HG03558 (cell line): Measurements from ENCODE around the gene TIGD3.

Experiments used
- ATAC-seq: cut with Tn5 transposase; IDR thresholded peaks from one replicate; pipeline ENCODE4 v1.9.1; 2021; ENCODE audit warnings: moderate number of reproducible peaks; ENCODE audit not compliant: unreplicated experiment; ENCODE audit errors: extremely low read depth

Gene TIGD3

DNA sequence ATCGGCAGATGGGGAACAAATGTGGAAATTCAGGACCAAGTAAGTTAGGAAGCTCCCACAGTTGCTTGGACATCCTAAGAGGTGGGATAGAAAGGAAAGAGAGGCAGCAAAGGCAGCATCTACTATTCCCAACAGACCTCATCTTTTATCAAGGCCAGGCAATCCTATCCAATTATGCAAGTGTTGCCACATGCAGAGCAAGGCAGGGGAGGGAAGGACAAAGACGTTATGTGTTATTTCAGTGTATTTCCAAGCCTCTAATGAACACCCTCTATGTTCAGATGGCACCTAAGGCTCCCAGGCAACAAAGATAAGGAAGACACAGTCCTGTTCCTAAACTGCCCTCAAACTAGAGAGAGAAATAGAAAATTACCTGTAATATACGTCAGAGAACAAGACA lies 9.2 kb downstream of the TIGD3 start:
- no peak for ATAC-seq

DNA sequence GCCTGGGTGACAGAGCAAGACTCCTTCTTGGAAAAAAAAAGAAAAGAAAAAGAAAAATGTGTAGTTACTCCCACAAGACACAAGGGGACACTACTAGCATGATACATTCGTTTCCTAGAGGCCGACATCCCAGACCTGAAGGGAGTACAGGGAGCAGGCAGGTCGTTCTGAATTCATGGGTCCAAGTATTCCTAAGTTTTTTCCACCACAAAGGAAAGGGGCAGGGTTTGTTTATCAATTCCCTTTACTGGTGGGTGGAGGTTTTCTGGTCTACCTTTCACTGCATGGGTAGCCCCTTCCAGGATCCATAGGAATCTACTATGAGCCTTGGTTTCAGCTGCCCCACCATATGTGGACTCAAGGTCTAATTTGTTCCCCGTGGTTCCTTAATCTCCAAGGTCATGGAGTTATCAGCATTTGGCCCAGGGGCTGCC lies 11.8 kb downstream of the TIGD3 start:
- no peak for ATAC-seq

DNA sequence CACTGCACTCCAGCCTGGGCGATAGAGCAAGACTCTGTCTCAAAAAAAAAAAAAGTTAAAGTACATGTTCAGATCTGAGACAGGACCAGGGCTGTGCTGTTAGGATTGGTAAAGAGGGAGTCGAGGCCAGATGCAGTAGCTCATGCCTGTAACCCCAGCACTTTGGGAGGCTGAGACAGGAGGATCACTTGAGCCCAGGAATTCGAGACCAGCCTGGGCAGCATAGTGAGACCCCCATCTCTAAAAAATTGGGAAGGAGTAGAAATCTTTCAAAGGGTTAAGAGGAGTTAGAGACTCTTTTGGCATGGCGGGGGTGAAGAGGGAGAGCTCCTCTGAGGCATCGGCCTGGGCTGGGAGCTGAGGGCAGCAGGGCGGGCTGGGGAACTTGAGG lies 16.1 kb downstream of the TIGD3 start:
- ATAC-seq = no peak

DNA sequence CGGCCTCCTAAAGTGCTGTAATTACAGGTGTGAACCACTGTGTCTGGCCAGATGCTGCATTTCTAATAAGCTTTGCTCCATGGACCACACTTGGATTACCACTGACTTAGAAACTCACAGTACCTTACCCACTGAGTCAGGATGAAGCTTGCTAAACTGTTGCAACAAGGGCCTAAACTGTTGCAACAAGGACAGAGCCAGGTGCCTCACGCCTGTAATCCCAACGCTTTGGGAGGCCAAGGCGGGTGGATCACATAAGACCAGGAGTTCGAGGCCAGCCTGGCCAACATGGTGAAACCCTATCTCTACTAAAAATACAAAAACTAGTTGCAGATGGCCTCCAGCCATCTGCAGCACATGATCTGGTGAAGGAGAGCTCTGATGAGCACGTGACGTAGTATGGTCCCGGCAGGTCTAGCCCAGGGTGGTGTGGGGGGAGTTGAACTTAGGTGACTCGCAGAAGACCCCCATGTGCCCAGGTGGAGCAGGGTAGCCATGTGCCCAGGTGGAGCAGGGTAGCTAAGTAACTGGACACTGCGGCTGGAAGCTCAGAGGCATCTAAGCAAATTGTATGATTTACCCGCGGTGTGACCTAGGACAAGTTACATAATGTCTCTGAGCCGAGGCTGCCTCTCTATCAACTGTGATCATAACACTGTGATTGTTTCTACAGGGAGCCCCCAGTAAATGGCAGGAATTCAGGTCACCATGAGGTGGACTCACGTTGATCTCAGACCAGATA lies 19.5 kb downstream of the TIGD3 start:
- ATAC-seq = no peak

DNA sequence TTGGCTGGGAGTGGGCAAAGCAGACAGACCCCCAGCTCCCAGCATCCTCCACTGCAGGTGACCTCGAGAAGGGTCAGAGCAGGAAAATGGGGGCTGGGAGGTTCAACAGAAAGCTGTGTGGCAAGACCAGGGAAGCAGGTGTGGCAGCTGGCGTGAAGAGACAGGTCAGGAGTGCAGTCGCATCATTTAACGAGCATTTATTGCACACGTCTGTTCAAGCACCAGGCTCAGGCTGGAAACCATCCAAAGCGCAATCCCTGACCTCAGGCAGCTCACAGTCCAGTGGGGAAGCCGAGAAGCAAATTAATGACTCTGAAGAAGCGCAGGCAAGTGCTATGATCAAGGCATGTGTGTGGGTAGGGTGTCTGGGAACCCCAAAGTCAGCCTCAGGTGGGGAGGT lies 20.5 kb downstream of the TIGD3 start:
- no peak for ATAC-seq

DNA sequence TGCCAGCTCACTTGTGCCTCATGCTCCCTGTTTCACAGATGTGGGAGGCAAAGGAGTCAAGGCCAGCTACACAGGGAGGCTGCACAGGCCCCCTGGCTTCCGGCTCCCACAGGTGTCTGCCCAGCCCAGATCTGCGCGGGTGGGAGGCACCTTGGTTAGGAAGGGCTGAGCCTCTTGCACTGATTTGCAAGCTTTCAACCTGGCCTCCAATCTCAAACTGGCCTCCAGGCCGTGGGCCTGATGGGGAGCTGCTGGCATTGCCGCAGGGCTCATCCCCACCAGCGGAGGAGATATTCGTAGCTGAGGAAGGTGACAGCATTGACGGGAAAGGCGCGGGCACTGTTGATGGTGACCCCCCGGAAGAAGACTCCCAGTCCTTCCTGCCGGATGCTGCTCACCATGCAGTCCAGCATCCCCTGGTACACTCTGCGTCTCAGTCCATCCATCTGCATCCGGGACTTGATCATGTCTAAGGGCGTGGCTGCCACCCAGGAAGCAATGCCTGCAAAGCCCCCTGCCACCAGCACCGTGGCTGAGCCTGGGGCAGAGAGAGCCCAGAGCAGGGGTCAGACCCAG lies 21.7 kb downstream of the TIGD3 start:
- ATAC-seq = no peak

DNA sequence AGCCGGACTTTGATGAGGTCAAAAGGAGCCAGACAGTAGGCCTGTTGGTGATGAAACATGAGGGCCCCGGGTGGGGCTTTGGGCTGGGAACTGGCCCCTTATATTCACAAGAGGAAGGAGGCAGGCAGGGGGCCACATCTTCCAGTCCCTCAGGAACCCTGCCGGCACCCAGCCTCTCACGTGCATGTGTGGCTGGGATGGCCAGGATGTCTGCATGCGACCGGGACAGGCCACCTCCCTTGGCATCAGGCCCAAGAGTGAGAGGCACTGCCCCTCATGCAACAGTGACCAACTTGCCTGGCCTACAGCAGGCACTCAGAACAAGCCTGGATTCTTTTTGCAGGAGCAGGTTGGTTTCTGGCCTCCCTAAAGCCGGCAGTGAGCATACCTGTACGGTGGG lies 22.5 kb downstream of the TIGD3 start:
- ATAC-seq = no peak

DNA sequence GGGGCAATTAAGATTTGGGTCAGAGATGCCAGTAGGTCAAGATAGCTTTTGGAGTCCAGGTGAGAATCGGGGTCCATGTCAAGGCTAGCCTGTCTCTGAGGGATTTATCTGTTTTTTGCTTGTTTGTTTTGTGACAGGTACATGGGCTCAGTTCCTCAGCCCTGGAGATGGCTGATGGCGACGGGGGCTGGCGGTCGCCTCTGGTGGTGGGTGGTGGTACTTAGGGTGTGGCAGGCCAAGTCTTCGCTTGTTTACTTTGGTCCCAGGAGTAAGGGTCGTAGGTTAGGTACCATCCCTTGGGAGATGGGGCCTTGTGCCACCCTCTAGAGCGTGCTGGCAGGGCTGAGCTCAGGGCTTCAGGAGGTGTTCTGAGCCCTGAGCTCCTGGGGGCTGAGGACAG lies 23.2 kb downstream of the TIGD3 start:
- ATAC-seq = no peak

DNA sequence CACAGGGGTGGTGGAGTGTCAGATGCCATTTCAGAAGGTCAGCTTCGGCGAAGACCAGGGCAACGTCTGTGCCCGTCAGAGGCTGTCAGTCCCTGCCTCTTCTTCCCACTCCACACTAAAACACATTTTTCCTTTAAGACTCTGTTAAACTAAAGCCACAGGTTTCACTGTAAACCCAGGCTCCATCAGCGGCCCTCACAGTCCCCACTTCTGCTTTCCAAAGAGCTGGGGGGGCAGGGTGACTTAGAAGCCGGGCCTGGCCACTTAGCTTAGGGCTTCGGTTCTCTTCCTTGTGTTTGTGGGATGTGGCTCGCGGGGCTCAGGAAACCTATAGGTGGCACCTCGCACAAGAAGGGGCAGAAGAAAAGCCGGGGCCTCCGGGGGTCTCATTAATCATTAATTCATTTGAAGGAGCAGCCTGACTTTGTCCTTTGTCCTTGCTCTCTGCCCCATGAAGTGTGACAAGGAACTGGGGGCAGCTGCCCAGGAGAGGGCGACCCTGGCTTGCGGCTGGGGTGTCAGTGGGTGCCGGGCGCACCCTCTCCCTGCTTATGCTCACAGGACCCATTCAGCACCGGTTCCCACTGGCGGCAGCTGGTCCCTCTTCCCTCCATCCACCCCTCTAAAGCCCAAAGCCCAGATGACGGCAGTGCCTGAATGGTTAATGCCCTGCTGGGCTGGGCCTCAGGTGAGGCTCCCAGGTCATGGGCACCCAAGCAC lies 23.8 kb downstream of the TIGD3 start:
- ATAC-seq = no peak

DNA sequence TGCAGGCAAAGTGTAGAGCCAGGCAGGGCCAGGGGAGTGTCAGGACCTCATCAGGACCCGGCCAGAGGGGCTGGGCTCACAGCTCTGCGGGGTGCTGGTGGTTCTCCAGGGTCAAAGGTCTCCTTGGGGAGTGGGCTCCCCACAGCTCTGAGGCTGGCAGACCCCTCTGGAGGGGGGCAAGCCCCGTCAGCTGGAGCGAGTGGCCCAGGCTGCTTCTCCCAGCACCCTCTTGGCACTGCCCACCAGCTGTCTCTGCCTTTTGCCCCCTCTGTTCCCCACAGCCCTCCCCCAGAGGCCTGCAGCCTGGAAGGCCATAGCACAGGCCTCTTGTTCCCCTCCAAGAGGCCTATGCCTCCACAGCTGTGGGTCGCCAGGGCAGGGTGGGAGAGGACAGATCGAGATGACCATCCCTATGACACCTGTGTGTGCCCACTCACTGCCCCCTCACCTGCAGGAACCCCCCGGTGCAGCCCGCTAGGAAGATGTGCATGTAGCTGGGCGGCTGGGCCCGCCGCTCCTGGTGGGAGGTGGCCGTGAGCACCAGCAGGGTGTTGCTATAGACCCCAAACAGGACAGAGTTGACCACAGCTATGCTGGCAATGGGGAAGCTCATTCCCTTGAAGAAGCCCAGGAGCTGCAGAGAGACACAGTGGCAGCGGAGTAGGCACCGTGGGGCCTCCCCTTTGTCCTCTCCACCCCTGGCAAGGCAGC lies 24.5 kb downstream of the TIGD3 start:
- ATAC-seq = no peak

DNA sequence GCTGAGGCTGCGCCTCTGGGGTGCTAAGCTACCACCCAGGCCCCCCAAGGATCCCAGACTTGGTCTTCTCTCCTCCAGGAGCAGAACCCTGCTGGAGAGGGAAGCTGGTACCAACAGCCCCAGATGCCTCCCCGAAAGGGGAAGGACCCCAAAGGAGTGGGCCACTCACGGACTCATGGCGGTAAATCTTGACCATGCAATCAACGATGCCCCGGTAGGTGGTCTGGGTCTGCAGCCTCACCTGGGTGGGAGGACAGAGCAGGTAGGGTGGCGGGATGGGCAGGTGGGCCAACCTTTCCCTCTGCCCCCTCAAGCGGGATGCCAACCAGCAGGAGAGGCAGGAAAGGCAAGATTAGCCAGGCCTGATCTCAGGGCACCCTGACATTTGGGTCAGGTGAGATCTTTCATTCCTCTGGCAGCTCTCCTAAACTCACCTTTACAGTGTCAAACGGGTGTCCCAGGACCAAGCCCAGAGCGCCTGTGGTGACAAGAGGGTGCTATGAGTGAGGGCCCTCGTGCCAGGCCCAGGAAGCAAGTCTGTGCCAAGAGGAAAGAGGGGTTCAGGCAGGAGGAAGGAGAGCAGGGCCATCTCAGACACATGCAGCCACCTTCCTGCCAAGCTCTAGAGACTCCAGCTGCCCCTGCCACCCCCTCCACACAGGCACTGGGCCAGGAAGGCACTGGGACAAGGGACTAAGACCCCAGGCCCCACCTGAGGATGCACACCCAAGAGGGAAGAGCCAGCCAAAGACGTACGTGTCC lies 25.3 kb downstream of the TIGD3 start:
- no peak for ATAC-seq

DNA sequence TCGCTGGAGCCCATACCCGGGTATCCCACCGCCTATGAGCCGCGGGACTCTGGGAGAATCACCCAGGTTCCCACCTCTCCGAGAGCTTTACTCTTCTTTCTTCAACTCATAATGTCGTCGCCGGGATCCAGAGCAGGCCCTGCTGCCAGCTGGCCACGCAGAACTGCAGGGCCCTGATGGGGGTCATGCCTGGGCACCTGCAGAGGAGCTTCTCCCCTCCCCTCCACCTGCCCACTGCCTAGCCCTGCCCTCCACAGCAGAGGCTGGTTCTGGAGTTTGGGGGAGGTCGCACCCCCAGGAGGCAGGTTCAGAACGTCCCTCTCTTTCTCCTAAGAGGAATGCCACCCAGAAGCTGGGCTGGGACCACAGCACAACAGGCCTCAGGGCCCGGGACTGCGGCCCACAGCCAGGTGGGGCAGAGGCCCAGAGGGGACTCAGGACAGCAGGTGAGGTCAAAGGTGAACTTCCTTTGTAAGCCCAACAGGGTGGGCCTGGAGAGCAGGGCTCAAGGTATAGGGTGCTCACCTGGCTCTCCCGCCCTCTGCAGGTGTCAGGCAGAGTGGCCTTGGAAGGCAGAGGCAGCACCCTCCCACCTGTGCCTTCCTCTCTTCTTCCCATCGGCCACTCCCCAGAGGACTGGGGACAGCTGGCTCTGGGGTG lies 26.0 kb downstream of the TIGD3 start:
- ATAC-seq = no peak

DNA sequence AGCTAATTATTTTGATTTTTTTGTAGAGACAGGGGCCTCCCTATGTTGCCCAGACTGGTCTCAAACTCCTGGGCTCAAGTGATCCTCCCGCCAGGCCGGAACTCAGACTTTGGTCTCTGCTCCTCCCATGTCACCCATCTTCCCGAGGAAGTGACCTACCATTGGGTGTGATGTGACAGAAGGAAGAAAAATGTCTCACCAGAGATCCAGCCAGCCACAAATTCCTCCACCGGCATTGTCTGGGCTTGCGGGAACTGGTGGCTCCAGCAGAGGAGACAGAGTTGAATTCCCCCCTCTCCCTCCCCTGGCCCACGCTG lies 27.1 kb downstream of the TIGD3 start:
- ATAC-seq = no peak

DNA sequence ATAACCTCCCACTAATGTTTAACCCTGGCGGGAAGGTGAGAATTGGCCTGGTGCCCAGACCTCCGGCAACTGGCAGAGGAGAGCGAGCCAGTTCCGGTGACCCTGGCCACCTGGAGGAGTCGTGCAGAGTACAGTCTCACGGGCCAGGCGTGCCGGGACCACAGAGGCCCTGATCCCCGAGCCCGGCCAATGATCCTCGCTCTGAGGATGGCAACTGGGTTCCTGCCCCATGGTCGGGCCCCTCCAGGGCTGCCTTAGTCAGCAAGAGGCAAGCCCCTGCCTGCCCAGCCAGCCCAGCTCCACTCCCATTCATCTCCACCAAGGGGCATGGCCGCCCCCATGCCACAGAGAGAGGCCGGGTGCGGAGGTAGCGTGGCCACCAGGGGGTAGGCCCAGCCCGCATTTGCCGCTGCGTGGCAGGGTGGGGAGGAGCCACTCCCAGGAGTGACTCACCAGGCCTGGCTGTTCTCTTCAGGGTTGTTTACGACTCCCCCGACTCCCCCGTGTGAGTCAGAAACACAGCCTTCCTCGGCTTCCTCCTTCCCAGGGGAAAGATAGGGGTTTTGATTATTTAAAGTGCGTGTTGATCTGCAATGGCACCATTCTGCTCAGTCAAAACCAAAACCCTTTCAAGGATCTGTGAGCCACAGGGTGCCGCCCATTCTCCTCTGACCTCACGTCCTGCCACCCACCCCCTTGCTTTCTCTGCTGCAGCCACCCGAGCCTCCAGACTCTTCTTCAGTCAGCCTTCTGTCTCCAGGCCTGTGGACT lies 27.7 kb downstream of the TIGD3 start, which contains the start of gene SLC25A45:
SLC25A45 (minus strand) TSS at position 614 of the 771 bp plus-strand sequence. CDS start 695 bp downstream, outside the sequence.
- peak; percentile 33 for ATAC-seq

DNA sequence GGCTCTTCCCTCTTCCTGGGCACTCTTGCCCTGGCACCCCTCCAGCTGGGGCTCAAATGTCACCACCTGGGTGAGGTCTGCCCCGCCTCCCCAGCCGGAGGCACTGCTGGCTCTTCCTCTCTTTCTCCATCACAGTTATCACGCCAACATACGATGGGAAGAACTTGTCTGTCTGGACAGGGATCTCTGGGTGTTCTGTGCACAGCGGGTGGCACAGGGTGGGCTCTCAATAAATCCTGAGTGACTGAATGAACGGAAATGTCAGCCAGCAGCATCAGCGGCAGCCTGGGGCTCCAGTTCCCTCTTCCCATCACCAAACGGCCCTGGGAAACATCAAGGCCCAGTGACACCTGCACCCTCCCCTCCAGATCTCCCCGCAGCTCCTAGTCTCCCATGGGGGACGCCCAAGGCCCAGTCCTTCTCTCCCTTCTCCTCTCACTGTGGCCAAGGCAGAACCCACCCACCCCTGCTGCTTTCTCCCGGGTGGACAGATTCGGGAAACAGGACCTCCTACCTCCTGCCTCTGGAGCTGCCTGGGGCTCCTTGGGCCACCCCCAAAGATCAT lies 28.3 kb downstream of the TIGD3 start:
- no peak for ATAC-seq

DNA sequence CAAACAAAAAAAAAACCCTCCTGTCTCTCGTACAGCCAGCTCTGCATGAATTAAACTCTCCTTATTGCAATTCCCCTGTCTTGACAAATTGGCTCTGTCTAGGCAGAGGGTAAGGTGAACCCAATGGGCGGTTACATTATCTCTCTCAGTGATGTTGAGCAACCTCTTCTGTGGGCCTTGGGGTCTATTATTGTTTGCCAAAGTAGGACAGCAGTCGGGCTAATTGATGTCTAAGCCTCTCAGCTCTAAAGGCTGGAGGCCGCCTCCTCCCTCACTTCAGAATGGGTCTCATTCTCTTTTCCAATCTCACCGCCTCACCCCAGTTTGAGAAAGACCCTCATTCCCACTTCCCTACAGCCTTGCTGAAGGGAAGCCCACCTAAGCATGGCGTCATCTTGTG lies 29.2 kb downstream of the TIGD3 start:
- no peak for ATAC-seq

DNA sequence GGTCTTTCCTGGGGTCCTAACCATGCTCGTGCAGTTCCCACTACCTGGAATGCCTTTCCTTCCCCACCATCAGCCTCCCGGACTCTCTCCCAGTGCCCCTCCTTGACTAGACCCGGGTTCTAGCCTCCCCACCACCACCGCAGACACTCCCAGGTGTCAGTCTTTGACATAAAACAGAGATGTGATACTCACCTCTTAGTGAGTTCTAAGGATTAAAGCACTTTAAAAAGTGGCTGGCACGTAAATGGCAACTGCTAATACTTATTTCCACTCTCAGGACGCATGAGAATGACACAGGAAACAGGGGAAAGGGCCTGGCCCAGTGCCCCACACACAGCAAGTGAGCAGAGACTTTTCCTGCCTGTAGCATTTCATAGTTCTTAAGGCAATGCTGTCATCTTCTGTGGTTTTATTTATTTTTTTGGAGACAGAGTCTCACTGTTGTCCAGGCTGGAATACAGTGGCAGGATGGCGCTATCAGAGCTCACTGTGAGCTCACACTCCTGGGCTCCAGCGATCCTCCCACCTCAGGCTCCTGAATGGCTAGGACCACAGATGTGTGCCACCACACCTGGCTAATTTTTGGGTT lies 29.8 kb downstream of the TIGD3 start:
- ATAC-seq = no peak
